ENCODE results near the gene NRCAM.

GRCh38 chr7:108440613-108441012 is 15.6 kb downstream of the NRCAM start:
- TF ChIP-seq POLR2AphosphoS5 (IDR thresholded peaks at IDR 0.05; ENCODE audit: low read depth, low read length), result no peak
- TF ChIP-seq POLR2A (IDR thresholded peaks at IDR 0.05; ENCODE audit: low read depth, low read length), result no peak
- no peak for TF ChIP-seq TAF1 (IDR thresholded peaks at IDR 0.05; ENCODE audit: low read depth, low read length)
- TF ChIP-seq SPI1 (IDR thresholded peaks at IDR 0.05; ENCODE audit: low read depth, low read length), result no peak

Measured in GM12891 (cell line).